ENCODE data around the gene CDR2L.

DNA sequence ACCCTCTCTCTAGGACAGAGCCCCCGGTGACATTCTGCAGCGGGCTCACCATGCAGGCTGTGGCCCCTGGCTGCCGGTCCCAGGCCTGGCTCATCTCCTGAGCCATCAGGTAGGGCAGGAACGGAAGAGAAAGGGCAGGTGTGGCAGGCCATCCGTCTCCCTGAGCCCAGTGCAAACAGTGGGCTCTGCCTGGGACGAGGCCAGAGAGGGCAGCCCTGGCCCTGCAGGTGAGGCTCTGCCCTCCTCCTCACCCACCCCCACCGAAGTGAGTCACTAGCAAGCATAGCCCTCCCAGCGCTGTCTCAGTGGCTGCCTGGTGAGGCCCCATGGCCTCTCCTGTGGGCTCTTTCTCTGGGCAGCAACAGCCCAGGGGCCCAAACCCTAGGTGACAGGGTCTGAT, 37.2 kb upstream of the CDR2L start:
- TF ChIP-seq, protein P1, sequence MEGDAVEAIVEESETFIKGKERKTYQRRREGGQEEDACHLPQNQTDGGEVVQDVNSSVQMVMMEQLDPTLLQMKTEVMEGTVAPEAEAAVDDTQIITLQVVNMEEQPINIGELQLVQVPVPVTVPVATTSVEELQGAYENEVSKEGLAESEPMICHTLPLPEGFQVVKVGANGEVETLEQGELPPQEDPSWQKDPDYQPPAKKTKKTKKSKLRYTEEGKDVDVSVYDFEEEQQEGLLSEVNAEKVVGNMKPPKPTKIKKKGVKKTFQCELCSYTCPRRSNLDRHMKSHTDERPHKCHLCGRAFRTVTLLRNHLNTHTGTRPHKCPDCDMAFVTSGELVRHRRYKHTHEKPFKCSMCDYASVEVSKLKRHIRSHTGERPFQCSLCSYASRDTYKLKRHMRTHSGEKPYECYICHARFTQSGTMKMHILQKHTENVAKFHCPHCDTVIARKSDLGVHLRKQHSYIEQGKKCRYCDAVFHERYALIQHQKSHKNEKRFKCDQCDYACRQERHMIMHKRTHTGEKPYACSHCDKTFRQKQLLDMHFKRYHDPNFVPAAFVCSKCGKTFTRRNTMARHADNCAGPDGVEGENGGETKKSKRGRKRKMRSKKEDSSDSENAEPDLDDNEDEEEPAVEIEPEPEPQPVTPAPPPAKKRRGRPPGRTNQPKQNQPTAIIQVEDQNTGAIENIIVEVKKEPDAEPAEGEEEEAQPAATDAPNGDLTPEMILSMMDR (IDR thresholded peaks at IDR 0.05; ENCODE audit: low read depth, low read length, missing input control) = no peak
- TF ChIP-seq, protein P2, sequence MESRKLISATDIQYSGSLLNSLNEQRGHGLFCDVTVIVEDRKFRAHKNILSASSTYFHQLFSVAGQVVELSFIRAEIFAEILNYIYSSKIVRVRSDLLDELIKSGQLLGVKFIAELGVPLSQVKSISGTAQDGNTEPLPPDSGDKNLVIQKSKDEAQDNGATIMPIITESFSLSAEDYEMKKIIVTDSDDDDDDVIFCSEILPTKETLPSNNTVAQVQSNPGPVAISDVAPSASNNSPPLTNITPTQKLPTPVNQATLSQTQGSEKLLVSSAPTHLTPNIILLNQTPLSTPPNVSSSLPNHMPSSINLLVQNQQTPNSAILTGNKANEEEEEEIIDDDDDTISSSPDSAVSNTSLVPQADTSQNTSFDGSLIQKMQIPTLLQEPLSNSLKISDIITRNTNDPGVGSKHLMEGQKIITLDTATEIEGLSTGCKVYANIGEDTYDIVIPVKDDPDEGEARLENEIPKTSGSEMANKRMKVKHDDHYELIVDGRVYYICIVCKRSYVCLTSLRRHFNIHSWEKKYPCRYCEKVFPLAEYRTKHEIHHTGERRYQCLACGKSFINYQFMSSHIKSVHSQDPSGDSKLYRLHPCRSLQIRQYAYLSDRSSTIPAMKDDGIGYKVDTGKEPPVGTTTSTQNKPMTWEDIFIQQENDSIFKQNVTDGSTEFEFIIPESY (IDR thresholded peaks at IDR 0.05) = no peak
- TF ChIP-seq SP1 (IDR thresholded peaks at IDR 0.05) (no peak), RAD21 (IDR thresholded peaks at IDR 0.05) (no peak), TAF1 (conservative IDR thresholded peaks at IDR 0.05) (no peak), YY1 (IDR thresholded peaks at IDR 0.05) (no peak), GABPA (IDR thresholded peaks at IDR 0.05 in 1 of 2, conservative IDR thresholded peaks at IDR 0.05 in 1 of 2) (no peak), HNF4A (conservative IDR thresholded peaks at IDR 0.05) (no peak), NR2F2 (IDR thresholded peaks at IDR 0.05) (no peak), EGR1 (IDR thresholded peaks at IDR 0.05; ENCODE audit: low read depth in 2 of 2) (no peak)
- TF ChIP-seq, protein P3, sequence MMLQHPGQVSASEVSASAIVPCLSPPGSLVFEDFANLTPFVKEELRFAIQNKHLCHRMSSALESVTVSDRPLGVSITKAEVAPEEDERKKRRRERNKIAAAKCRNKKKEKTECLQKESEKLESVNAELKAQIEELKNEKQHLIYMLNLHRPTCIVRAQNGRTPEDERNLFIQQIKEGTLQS (IDR thresholded peaks at IDR 0.05) = no peak
- TF ChIP-seq, protein P4, sequence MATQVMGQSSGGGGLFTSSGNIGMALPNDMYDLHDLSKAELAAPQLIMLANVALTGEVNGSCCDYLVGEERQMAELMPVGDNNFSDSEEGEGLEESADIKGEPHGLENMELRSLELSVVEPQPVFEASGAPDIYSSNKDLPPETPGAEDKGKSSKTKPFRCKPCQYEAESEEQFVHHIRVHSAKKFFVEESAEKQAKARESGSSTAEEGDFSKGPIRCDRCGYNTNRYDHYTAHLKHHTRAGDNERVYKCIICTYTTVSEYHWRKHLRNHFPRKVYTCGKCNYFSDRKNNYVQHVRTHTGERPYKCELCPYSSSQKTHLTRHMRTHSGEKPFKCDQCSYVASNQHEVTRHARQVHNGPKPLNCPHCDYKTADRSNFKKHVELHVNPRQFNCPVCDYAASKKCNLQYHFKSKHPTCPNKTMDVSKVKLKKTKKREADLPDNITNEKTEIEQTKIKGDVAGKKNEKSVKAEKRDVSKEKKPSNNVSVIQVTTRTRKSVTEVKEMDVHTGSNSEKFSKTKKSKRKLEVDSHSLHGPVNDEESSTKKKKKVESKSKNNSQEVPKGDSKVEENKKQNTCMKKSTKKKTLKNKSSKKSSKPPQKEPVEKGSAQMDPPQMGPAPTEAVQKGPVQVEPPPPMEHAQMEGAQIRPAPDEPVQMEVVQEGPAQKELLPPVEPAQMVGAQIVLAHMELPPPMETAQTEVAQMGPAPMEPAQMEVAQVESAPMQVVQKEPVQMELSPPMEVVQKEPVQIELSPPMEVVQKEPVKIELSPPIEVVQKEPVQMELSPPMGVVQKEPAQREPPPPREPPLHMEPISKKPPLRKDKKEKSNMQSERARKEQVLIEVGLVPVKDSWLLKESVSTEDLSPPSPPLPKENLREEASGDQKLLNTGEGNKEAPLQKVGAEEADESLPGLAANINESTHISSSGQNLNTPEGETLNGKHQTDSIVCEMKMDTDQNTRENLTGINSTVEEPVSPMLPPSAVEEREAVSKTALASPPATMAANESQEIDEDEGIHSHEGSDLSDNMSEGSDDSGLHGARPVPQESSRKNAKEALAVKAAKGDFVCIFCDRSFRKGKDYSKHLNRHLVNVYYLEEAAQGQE (IDR thresholded peaks at IDR 0.05) = no peak
- TF ChIP-seq, protein P5, sequence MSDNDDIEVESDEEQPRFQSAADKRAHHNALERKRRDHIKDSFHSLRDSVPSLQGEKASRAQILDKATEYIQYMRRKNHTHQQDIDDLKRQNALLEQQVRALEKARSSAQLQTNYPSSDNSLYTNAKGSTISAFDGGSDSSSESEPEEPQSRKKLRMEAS (IDR thresholded peaks at IDR 0.05) = no peak
